Skeletal muscle cell (primary cell): ENCODE measurements around the gene INPP5E.
"Not testable (repeated sequence)": the region's sequence is repeated elsewhere in the genome, so short reads cannot be mapped to it uniquely, and the experiment has no call there.

ENCODE experiments used
- DNase-seq: peaks from one replicate; pipeline ENCODE4 v3.0.0-alpha.2; 2010; ENCODE audit warnings: low read depth
- H3K4me3 ChIP-seq: 2 replicates; pipeline ENCODE4 v1.5.1; 2011; ENCODE audit warnings: low read depth, mild to moderate bottlenecking, control low read depth, low read length, moderate library complexity

INPP5E gene

GRCh38 chr9:136434580-136435169, 5.0 kb downstream of the INPP5E start:
- H3K4me3 ChIP-seq: no peak overlapping the region

GRCh38 chr9:136433849-136434579, 5.6 kb downstream of the INPP5E start:
- H3K4me3 ChIP-seq: no peak overlapping the region
- no peak for DNase-seq

More at GRCh38 chr9:136434580-136435169, 5.0 kb downstream of the INPP5E start:
- no peak for DNase-seq

- DNase-seq: no peak
- no peak overlapping the region for H3K4me3 ChIP-seq
Measured at GRCh38 chr9:136433043-136433715, 6.5 kb downstream of the INPP5E start.

DNA sequence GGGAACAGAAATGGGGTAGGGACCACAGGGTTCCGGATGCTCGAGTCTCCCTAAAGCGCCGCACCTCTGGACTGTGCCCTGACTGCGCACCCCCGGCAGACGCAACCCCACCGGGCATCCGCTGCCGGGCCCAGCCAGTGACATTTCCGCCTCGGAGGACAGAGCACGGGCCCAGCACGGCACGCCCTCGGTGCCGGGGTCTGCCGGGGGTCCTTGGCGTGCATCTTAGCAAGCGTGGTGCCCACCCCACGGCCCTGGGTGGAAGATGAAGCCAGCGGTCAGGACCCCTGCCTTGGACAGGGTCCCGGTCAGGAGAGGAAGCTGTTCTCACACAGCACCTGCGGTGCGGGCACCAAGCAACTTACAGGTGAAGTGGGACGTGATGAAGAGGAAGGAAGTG, 7.1 kb downstream of the INPP5E start:
- H3K4me3 ChIP-seq: no peak overlapping the region
- no peak for DNase-seq

- H3K4me3 ChIP-seq: no peak overlapping the region
- DNase-seq: no peak
Measured at GRCh38 chr9:136431782-136432350, 7.8 kb downstream of the INPP5E start.

DNA sequence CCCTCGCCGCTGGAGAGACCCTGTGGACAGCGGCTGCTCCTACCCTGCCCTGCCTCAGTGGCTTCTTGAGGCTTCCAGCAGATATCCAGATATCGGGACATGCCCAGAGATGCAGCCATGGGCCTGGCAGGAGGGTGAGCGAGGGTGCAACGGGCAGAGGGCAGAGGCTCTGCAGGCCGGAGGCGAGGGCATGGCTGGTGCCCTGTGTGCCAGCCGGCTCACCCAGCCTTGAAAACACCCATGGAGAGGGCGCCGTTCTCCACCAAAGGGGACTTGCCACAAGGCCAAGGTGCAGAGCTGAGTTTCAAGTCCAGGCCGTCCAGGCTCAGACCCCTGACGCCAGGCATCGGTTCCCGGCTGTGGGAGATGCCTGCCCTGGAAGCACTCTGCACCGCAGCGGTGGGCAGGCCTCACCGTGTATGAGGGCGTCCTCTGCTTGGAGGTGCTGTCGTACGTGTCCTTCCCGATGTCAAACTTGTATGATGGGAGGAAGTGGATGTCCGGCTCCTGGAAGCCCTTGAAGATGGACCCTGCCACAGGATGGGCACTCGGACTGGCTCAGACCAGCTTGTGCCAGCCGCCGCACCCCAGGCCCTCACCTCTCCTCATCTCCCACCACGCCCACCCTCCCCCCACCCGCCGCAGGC, 8.9 kb downstream of the INPP5E start:
- no peak for DNase-seq
- H3K4me3 ChIP-seq: no peak overlapping the region

DNA sequence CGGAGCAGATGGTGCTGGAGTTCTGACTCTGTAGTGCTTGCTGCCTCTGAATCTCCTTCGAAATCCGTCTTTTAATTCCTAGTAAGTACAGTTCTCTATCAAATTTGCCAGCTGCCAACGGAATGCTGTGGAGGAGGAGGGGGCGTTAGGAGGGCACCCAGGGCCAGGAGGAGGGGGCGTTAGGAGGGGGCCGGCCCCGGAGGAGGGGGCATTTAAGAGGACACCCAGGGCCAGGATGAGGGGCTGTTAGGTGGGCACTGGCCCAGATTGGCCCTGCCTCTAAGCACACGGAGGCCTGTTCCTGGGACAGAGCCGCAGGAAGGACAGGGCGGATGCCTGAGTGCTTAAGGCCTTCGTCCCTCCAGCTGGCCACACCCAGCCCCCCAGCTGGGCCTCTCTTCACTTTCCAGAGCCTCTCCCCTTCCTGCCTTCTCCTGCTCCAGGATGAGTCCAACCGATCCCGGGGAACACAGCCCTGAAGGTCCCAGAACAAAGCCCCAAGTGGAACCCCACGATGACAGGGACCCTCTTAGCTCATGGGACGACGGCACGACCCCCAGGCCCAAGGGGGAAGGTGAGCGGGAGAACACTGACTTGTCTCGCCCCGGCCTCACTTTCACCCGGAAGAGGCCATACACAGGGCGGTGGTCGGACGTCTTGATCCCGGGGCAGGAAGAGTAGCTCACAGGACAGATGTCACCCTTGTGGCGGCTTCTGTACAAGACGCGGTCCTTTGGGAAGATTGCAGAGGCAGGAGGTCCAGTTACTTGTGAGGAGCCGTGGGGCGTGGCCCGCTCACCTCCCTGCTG, 9.8 kb downstream of the INPP5E start:
- DNase-seq: no peak
- H3K4me3 ChIP-seq: no peak overlapping the region

DNA sequence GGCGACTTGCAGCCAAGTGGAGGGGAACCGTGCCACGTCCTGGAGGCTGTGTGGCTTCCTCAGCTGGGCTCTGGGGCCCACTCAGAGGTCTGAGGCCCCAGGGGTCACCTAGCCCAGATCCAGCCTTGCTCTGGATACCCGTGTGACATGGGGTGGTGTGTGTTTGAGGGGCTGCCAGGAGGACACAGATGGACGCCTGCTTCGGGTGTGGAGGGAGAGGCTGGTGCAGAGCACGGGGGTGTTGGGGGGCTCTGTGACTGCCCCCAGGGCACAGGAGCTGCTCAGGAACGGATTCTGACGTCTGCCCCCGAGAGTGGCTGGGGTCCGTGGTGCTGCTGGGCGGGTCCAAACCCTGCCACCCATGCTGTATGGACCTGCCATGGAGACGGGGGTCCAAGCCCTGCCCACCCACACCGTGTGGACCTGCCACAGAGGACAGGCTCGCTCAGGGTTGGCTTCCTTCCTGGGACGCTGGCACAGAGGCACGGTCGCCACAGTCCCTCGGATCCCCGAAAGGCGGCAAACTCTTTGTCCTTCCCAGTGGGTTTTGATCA, 10.5 kb downstream of the INPP5E start:
- H3K4me3 ChIP-seq: no peak overlapping the region
- DNase-seq: no peak

GRCh38 chr9:136426787-136427186, 12.9 kb downstream of the INPP5E start:
- no peak for DNase-seq
- no peak overlapping the region for H3K4me3 ChIP-seq

DNA sequence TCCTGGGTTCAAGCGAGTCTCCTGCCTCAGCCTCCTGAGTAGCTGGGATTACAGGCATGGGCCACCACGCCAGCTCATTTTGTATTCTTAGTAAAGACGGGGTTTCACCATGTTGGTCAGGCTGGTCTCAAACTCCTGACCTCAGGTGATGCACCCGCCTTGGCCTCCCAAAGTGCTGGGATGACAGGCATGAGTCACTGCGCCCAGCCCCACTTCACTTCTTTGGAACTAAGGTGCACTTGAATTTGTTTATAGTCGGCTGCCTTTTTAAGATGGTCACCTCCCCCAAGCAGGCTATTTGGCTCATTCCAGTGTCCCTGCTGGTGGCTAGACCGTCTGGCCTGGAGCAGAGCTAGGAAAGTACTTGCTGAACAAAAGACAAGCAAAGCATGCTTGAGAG, 14.3 kb downstream of the INPP5E start:
- not testable (repeated sequence) for H3K4me3 ChIP-seq

DNA sequence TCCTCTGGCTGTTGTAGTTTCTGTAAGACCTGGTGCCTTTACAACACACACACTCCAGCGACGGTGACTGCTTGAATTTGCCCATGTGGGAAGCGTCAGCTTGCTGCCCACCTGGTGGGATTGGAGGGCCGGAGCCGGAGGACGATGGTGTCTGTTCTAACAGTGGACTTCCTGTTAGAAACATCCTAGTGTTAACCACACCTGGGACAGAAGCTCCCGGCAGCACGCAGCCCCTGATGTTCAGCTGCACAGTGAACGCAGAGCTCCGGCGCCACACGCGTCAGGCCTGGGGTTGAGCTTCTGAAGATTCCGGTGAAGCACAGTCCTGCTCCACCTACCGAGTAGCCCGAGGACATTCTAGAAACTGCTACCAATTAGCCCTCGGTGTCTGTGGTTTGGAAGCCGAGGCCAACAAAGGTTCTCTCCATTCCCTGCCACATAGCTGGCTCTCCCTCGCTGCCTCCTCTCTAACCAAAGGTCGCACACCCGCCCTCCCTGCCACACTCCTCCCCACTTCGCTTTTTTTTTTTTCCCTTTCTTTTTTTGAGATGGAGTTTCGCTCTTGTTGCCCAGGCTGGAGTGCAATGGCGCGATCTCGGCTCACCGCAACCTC, 14.8 kb downstream of the INPP5E start:
- no peak overlapping the region for H3K4me3 ChIP-seq
- no peak for DNase-seq

More for the DNA sequence above, 14.3 kb downstream of the INPP5E start:
- not testable (repeated sequence) for DNase-seq

- H3K4me3 ChIP-seq: no peak overlapping the region
- DNase-seq: no peak
Measured at GRCh38 chr9:136423432-136424146, 16.1 kb downstream of the INPP5E start.

- no peak for DNase-seq
- no peak overlapping the region for H3K4me3 ChIP-seq
Measured at GRCh38 chr9:136422876-136423275, 16.8 kb downstream of the INPP5E start.

- H3K4me3 ChIP-seq: no peak overlapping the region
- DNase-seq: no peak
Measured at GRCh38 chr9:136421791-136422190, 17.9 kb downstream of the INPP5E start.

- H3K4me3 ChIP-seq: no peak overlapping the region
- no peak for DNase-seq
Measured at GRCh38 chr9:136419092-136419420, 20.6 kb downstream of the INPP5E start.

DNA sequence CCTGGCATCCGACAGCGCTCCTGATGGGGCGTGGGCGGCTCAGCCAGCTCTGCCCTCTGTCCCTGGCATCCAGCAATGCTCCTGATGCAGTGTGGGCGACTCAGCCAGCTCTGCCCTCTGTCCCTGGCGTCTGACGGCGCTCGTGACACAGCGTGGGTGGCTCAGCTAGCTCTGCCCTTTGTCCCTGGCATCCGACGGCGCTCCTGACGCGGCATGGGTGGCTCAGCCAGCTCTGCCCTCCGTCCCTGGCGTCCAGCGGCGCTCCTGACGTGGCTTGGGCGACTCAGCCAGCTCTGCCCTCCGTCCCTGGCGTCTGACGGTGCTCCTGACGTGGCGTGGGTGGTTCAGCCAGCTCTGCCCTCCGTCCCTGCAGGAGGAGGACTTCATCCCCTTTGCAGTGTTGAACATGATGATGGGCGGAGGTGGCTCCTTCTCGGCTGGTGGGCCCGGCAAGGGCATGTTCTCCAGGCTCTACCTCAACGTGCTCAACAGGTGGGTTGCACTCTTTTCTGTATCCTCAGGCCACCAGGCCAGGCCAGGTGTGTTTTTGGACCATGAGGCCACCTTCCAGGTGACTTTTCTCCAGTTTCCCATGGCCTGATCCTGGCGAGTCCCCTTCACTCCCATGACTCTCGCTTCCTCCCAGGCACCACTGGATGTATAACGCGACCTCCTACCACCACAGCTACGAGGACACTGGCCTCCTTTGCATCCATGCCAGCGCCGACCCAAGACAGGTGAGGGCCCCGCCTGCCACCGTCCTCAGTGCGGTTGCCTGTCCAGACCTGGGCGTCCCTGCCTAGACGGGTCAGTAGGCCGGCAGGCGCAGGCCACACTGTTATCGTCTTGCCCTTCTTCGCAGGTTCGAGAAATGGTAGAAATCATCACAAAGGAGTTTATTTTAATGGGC, 21.2 kb downstream of the INPP5E start:
- no peak overlapping the region for H3K4me3 ChIP-seq
- no peak for DNase-seq

DNA sequence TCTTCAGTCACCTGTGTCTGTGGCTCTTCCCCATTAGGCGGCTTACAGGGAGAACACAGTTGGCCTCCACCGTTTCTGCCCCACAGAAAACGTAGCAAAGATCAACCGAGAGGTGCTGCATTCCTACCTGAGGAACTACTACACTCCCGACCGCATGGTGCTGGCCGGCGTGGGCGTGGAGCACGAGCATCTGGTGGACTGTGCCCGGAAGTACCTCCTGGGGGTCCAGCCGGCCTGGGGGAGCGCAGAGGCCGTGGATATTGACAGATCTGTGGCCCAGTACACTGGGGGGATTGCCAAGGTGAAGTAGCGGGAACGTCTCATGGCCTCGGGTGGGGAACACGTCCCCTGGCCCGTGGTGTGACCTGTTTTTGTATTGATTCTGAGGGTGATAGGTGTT, 22.7 kb downstream of the INPP5E start:
- no peak for DNase-seq
- no peak overlapping the region for H3K4me3 ChIP-seq
